Measurements from ENCODE around the gene C17orf107. TPM values are rescaled to one million over a fixed set of nuclear protein-coding genes. Genes with fewer than 3 reads are reported as not detected.

C17orf107 gene
- total and polyA plus RNA-seq, 9 of the 15 experiments (the other 6 are each of a cell fraction or from before 2014, with no cell fraction given): 0.05 to 0.29 (median 0.07) TPM; not detected in 4

DNA sequence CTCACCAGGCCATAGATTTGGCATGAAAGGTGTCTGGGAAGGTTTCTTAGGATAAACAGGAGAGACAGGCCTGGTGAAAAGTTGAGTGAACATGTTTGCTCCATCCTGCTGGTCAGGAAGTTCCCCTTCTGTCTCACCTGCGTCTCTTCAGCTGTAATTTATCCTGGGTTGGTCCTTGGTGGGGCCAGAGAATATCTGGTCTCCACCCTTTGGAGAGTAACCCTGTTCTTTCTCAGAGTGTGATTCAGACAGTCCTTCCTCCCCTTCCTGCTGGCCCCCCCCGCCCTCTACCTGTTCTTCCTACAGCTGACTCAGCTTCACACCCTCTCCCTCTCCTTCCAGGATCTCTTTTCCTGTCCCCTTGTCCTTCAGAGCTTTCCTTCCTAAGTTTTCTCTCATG, 49.1 kb upstream of the C17orf107 start:
- no peak overlapping the region for H2AFZ ChIP-seq (ENCODE audit: low read depth, low read length)
- H3K9ac ChIP-seq (ENCODE audit: insufficient read depth in 1 of 2, low read depth in 2 of 2, low read length in 2 of 2): no peak overlapping the region
- H3K4me1 ChIP-seq (replicated peaks in 1 of 2; ENCODE audit: control insufficient read depth in 2 of 2, insufficient read depth in 2 of 2, low read length in 2 of 2): peaks cover 2% of the 10 kb centered on the region in 2 experiments; a peak in 2 of 5 replicates
- H3K4me2 ChIP-seq (ENCODE audit: insufficient read depth, low read length): no peak overlapping the region
- no peaks in the 10 kb centered on the region for H3K27me3 ChIP-seq (ENCODE audit: control insufficient read depth in 2 of 2, insufficient read depth in 2 of 2, low read length in 2 of 2)
- BruUV-seq (replicated peaks): no TSS peak
- TF ChIP-seq ARNT (IDR thresholded peaks at IDR 0.05) (no peak), ZBTB8A (IDR thresholded peaks at IDR 0.05; ENCODE audit: partially characterized antibody) (no peak), RBM17 (IDR thresholded peaks at IDR 0.05; ENCODE audit: borderline replicate concordance, low read depth, low read length) (no peak), ZNF23 (CRISPR knock-in tag; IDR thresholded peaks at IDR 0.05) (no peak), POLR2AphosphoS5 (IDR thresholded peaks at IDR 0.05; ENCODE audit: control insufficient read depth, insufficient read depth, low read depth, low read length) (no peak), MECOM (CRISPR knock-in tag; IDR thresholded peaks at IDR 0.05) (no peak), ZNF695 (CRISPR knock-in tag; IDR thresholded peaks at IDR 0.05) (no peak), GATAD2B (IDR thresholded peaks at IDR 0.05; ENCODE audit: borderline replicate concordance) (no peak), E2F3 (CRISPR knock-in tag; IDR thresholded peaks at IDR 0.05) (no peak), KLF16 (IDR thresholded peaks at IDR 0.05) (no peak)
- TF ChIP-seq, protein P1, sequence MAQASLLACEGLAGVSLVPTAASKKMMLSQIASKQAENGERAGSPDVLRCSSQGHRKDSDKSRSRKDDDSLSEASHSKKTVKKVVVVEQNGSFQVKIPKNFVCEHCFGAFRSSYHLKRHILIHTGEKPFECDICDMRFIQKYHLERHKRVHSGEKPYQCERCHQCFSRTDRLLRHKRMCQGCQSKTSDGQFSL (CRISPR knock-in tag; IDR thresholded peaks at IDR 0.05): no peak
- TF ChIP-seq, protein P1 (tag; IDR thresholded peaks at IDR 0.05): no peak
- TF ChIP-seq, protein P2, sequence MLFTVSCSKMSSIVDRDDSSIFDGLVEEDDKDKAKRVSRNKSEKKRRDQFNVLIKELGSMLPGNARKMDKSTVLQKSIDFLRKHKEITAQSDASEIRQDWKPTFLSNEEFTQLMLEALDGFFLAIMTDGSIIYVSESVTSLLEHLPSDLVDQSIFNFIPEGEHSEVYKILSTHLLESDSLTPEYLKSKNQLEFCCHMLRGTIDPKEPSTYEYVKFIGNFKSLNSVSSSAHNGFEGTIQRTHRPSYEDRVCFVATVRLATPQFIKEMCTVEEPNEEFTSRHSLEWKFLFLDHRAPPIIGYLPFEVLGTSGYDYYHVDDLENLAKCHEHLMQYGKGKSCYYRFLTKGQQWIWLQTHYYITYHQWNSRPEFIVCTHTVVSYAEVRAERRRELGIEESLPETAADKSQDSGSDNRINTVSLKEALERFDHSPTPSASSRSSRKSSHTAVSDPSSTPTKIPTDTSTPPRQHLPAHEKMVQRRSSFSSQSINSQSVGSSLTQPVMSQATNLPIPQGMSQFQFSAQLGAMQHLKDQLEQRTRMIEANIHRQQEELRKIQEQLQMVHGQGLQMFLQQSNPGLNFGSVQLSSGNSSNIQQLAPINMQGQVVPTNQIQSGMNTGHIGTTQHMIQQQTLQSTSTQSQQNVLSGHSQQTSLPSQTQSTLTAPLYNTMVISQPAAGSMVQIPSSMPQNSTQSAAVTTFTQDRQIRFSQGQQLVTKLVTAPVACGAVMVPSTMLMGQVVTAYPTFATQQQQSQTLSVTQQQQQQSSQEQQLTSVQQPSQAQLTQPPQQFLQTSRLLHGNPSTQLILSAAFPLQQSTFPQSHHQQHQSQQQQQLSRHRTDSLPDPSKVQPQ (CRISPR knock-in tag; IDR thresholded peaks at IDR 0.05; ENCODE audit: borderline replicate concordance): no peak
- TF ChIP-seq, protein P3, sequence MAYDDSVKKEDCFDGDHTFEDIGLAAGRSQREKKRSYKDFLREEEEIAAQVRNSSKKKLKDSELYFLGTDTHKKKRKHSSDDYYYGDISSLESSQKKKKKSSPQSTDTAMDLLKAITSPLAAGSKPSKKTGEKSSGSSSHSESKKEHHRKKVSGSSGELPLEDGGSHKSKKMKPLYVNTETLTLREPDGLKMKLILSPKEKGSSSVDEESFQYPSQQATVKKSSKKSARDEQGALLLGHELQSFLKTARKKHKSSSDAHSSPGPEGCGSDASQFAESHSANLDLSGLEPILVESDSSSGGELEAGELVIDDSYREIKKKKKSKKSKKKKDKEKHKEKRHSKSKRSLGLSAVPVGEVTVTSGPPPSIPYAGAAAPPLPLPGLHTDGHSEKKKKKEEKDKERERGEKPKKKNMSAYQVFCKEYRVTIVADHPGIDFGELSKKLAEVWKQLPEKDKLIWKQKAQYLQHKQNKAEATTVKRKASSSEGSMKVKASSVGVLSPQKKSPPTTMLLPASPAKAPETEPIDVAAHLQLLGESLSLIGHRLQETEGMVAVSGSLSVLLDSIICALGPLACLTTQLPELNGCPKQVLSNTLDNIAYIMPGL (CRISPR knock-in tag; IDR thresholded peaks at IDR 0.05): no peak
- H4K20me1 ChIP-seq (replicated peaks; ENCODE audit: control insufficient read depth, insufficient read depth, low read length): peaks cover 20% of the 10 kb centered on the region
- DNase-seq (ENCODE audit: extremely low read depth in 1 of 4, low spot score in 3 of 4) (no peak), FAIRE-seq (no peak), ATAC-seq (no peak)
- WGBS (ENCODE audit: insufficient coverage, low coverage, missing lambda C conversion rate): no CpG with 5 or more reads among the region's 2 CpGs
- peaks cover 3% of the 10 kb centered on the region for H3K9me1 ChIP-seq (ENCODE audit: control insufficient read depth, insufficient read depth, low read length)
- intact Hi-C loops (cut with micrococcal nuclease) (no loop called here), in situ Hi-C loops (cut with MboI) (no loop called here)
- ChIA-PET POLR2A (interaction anchor here (0.7 to 1.0 kb wide), 2 partner anchors 11 to 455 kb away, joined by 3 read pairs; no protein-coding TSS in a partner anchor), CTCF (ENCODE audit: low intra/inter-chr PET ratio) (no interaction called here)
- no peak overlapping the region for H3K27ac ChIP-seq (ENCODE audit: extremely low read depth, low read depth, low read length)
- H3K9me3 ChIP-seq (replicated peaks; ENCODE audit: control insufficient read depth, insufficient read depth, low read depth, low read length): no peaks in the 10 kb centered on the region
- H3K36me3 ChIP-seq (ENCODE audit: control insufficient read depth, insufficient read depth, low read length): peaks cover 17% of the 10 kb centered on the region; the same call in 2 of the 3 replicates
- H3K4me3 ChIP-seq: no peak overlapping the region
- peaks cover 63% of the 10 kb centered on the region for H3K79me2 ChIP-seq (ENCODE audit: control insufficient read depth, insufficient read depth, low read length)
